ENCODE measurements around the gene REG1A. TPM values are rescaled to one million over a fixed set of nuclear protein-coding genes. Genes with fewer than 3 reads are reported as not detected.

The REG1A gene
- total and polyA plus RNA-seq, 9 of the 15 experiments (the other 6 are each of a cell fraction or from before 2014, with no cell fraction given), result 3.1 TPM; not detected in 8

GRCh38 chr2:79116997-79117928 lies 3.0 kb upstream of the REG1A start (continued):
- TF ChIP-seq, protein P1, sequence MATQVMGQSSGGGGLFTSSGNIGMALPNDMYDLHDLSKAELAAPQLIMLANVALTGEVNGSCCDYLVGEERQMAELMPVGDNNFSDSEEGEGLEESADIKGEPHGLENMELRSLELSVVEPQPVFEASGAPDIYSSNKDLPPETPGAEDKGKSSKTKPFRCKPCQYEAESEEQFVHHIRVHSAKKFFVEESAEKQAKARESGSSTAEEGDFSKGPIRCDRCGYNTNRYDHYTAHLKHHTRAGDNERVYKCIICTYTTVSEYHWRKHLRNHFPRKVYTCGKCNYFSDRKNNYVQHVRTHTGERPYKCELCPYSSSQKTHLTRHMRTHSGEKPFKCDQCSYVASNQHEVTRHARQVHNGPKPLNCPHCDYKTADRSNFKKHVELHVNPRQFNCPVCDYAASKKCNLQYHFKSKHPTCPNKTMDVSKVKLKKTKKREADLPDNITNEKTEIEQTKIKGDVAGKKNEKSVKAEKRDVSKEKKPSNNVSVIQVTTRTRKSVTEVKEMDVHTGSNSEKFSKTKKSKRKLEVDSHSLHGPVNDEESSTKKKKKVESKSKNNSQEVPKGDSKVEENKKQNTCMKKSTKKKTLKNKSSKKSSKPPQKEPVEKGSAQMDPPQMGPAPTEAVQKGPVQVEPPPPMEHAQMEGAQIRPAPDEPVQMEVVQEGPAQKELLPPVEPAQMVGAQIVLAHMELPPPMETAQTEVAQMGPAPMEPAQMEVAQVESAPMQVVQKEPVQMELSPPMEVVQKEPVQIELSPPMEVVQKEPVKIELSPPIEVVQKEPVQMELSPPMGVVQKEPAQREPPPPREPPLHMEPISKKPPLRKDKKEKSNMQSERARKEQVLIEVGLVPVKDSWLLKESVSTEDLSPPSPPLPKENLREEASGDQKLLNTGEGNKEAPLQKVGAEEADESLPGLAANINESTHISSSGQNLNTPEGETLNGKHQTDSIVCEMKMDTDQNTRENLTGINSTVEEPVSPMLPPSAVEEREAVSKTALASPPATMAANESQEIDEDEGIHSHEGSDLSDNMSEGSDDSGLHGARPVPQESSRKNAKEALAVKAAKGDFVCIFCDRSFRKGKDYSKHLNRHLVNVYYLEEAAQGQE (IDR thresholded peaks at IDR 0.05; ENCODE audit: borderline replicate concordance), result no peak
- TF ChIP-seq, protein P1 (CRISPR knock-in tag; IDR thresholded peaks at IDR 0.05; ENCODE audit: low read depth), result no peak

Data from K562 (cell line).